ENCODE results near the gene AVPR2.

AVPR2 gene

GRCh38 chrX:153885968-153886903 is 18.2 kb upstream of the AVPR2 start, which contains the start of gene L1CAM:
TSS of gene L1CAM (minus strand) at chrX:153886173. CDS start at chrX:153875836, 10,337 bp downstream.
- peak; percentile 36 for DNase-seq (ENCODE audit: low read depth)

GRCh38 chrX:153886915-153887314 is 17.6 kb upstream of the AVPR2 start:
- DNase-seq (ENCODE audit: low read depth): peak; percentile 34

GRCh38 chrX:153887385-153887784 is 17.1 kb upstream of the AVPR2 start:
- no peak for DNase-seq (ENCODE audit: low read depth)

GRCh38 chrX:153888344-153888743 is 16.1 kb upstream of the AVPR2 start:
- no peak for DNase-seq (ENCODE audit: low read depth)

GRCh38 chrX:153889123-153889522 is 15.3 kb upstream of the AVPR2 start:
- DNase-seq (ENCODE audit: low read depth): no peak

GRCh38 chrX:153897899-153898298 is 6.6 kb upstream of the AVPR2 start:
- DNase-seq (ENCODE audit: low read depth): no peak

- DNase-seq (ENCODE audit: low read depth): peak; percentile 91
Measured at GRCh38 chrX:153900831-153901752, 3.4 kb upstream of the AVPR2 start.

GRCh38 chrX:153901753-153902140 is 2.7 kb upstream of the AVPR2 start:
- no peak for DNase-seq (ENCODE audit: low read depth)

- peak; percentile 54 for DNase-seq (ENCODE audit: low read depth)
Measured at GRCh38 chrX:153902385-153902784, 2.1 kb upstream of the AVPR2 start.

GRCh38 chrX:153903238-153903980 is 1.1 kb upstream of the AVPR2 start:
- no peak for DNase-seq (ENCODE audit: low read depth)

- no peak for DNase-seq (ENCODE audit: low read depth)
Measured at GRCh38 chrX:153905481-153906095, 1.1 kb downstream of the AVPR2 start.

- no peak for DNase-seq (ENCODE audit: low read depth)
Measured at GRCh38 chrX:153906126-153906917, 1.8 kb downstream of the AVPR2 start.

GRCh38 chrX:153907456-153907855 is 3.0 kb downstream of the AVPR2 start:
- DNase-seq (ENCODE audit: low read depth): no peak

GRCh38 chrX:153908219-153908860 is 3.9 kb downstream of the AVPR2 start:
- DNase-seq (ENCODE audit: low read depth): no peak

GRCh38 chrX:153909024-153909979 is 4.8 kb downstream of the AVPR2 start:
- no peak for DNase-seq (ENCODE audit: low read depth)

- DNase-seq (ENCODE audit: low read depth): no peak
Measured at GRCh38 chrX:153909980-153910360, 5.5 kb downstream of the AVPR2 start.

GRCh38 chrX:153910446-153910845 is 6.0 kb downstream of the AVPR2 start:
- no peak for DNase-seq (ENCODE audit: low read depth)

GRCh38 chrX:153911798-153912197 is 7.3 kb downstream of the AVPR2 start:
- no peak for DNase-seq (ENCODE audit: low read depth)

GRCh38 chrX:153913211-153913610 is 8.7 kb downstream of the AVPR2 start:
- DNase-seq (ENCODE audit: low read depth): no peak

All from ELR (cell line).